Liver (tissue), 3 donors: ENCODE results near the gene NUDT14.

ENCODE experiments used
- ATF3 ChIP-seq: IDR thresholded peaks from 2 replicates; pipeline ENCODE4 v1.6.1; 2016; ENCODE audit warnings: antibody characterized with exemption
- CTCF ChIP-seq: fragments of 150-350 bp; IDR thresholded peaks from 2 replicates; pipeline ENCODE4 v1.5.1; 2017; ENCODE audit warnings: improper control_type of control experiment, low read depth, low read length; ENCODE audit not compliant: missing input control
- JUND ChIP-seq, 2 donors: IDR thresholded peaks; 2 replicates each; pipeline ENCODE4 v1.6.1; 2016; ENCODE audit warnings: antibody characterized with exemption in 2 of 2
- RAD21 ChIP-seq, 2 donors: IDR thresholded peaks; 2 replicates each; pipeline ENCODE4 v1.6.1; 2016; ENCODE audit warnings: antibody characterized with exemption in 2 of 2, mild to moderate bottlenecking in 2 of 2
- YY1 ChIP-seq: IDR thresholded peaks from 2 replicates; pipeline ENCODE4 v1.6.1; 2016; ENCODE audit warnings: antibody characterized with exemption, mild to moderate bottlenecking
- ZBTB33 ChIP-seq: IDR thresholded peaks from 2 replicates; pipeline ENCODE4 v1.6.1; 2016; ENCODE audit warnings: antibody characterized with exemption
- donor health status: healthy.
- donor health status: healthy.

- TF ChIP-seq CTCF, result no peak
- TF ChIP-seq RAD21 (IDR thresholded peaks at IDR 0.05), result no peak
- TF ChIP-seq ATF3, result no peak
- no peak for TF ChIP-seq YY1
- TF ChIP-seq ZBTB33, result no peak
- no peak for TF ChIP-seq JUND (IDR thresholded peaks at IDR 0.05)
These were observed 25.8 kb upstream of the NUDT14 start for GRCh38 chr14:105206873-105207272.
